GM12878 (cell line): ENCODE results near the gene PHF1. TPM values are rescaled to one million over a fixed set of nuclear protein-coding genes. Genes with fewer than 3 reads are reported as not detected.
A peak's percentile ranks its signal among the peaks of the same experiment; 100 is the strongest.

Experiments
- ATF7 ChIP-seq: fragments of 450-650 bp; IDR thresholded peaks from 2 replicates; pipeline ENCODE4 v1.6.1; 2016; ENCODE audit warnings: low read depth, mild to moderate bottlenecking
- CEBPZ ChIP-seq: fragments of 150-350 bp; IDR thresholded peaks from 2 replicates; pipeline ENCODE4 v1.6.1; 2016; ENCODE audit warnings: low read depth, low read length
- CREB1 ChIP-seq: IDR thresholded peaks from 2 replicates; pipeline ENCODE4 v1.6.1; 2012; ENCODE audit warnings: low read depth, mild to moderate bottlenecking, inconsistent platforms
- ESRRA ChIP-seq: IDR thresholded peaks from 2 replicates; pipeline ENCODE4 v1.6.1; 2012; ENCODE audit warnings: mild to moderate bottlenecking, low read length, improper control_type of control experiment
- EZH2 ChIP-seq: IDR thresholded peaks from 2 replicates; pipeline ENCODE4 v1.6.1; 2012; ENCODE audit warnings: low read depth, mild to moderate bottlenecking, control low read depth, inconsistent platforms, low read length, borderline replicate concordance; ENCODE audit not compliant: control insufficient read depth
- FOS ChIP-seq: IDR thresholded peaks from 3 replicates; pipeline ENCODE4 v1.6.1; 2011; ENCODE audit warnings: borderline replicate concordance; ENCODE audit not compliant: insufficient read length; ENCODE audit errors: extremely low read depth
- HSF1 ChIP-seq: fragments of 150-350 bp; IDR thresholded peaks from 2 replicates; pipeline ENCODE4 v1.6.1; 2014; ENCODE audit warnings: mild to moderate bottlenecking, low read depth, low read length
- KLF5 ChIP-seq: fragments of 450-650 bp; IDR thresholded peaks from 2 replicates; pipeline ENCODE4 v1.6.1; 2014; ENCODE audit warnings: mild to moderate bottlenecking; ENCODE audit not compliant: partially characterized antibody
- NFYB ChIP-seq: IDR thresholded peaks from 2 replicates; pipeline ENCODE4 v1.6.1; 2011; ENCODE audit warnings: low read depth, mild to moderate bottlenecking, low read length, improper control_type of control experiment, moderate library complexity; ENCODE audit not compliant: insufficient read depth
- NKRF ChIP-seq: fragments of 450-650 bp; conservative IDR thresholded peaks from 2 replicates; pipeline ENCODE4 v1.6.1; 2017; ENCODE audit warnings: mild to moderate bottlenecking, moderate library complexity
- PAX8 ChIP-seq: fragments of 450-650 bp; IDR thresholded peaks from 2 replicates; pipeline ENCODE4 v1.6.1; 2017; ENCODE audit warnings: mild to moderate bottlenecking, moderate library complexity
- PML ChIP-seq: IDR thresholded peaks from 2 replicates; pipeline ENCODE4 v1.6.1; 2012; ENCODE audit warnings: low read length, inconsistent platforms
- POLR2A ChIP-seq: IDR thresholded peaks from 2 replicates; pipeline ENCODE4 v1.6.1; 2011; ENCODE audit warnings: low read depth, mild to moderate bottlenecking, low read length
- POU2F2 ChIP-seq: IDR thresholded peaks from 3 replicates; pipeline ENCODE4 v1.6.1; 2011; ENCODE audit warnings: low read depth, mild to moderate bottlenecking, low read length, borderline replicate concordance
- RELA ChIP-seq: fragments of 450-650 bp; IDR thresholded peaks from 2 replicates; pipeline ENCODE4 v1.8.0; 2014; ENCODE audit warnings: borderline replicate concordance; ENCODE audit not compliant: partially characterized antibody
- SIN3A ChIP-seq: IDR thresholded peaks from 2 replicates; pipeline ENCODE4 v1.6.1; 2012; ENCODE audit warnings: low read depth, low read length, improper control_type of control experiment
- STAT3 ChIP-seq: IDR thresholded peaks from 2 replicates; pipeline ENCODE4 v1.6.1; 2011; ENCODE audit warnings: low read depth, low read length, improper control_type of control experiment
- TCF7 ChIP-seq: IDR thresholded peaks from 2 replicates; pipeline ENCODE4 v1.6.1; 2014; ENCODE audit warnings: antibody characterized with exemption, borderline replicate concordance
- YBX1 ChIP-seq: fragments of 450-650 bp; IDR thresholded peaks from 2 replicates; pipeline ENCODE4 v1.6.1; 2016; ENCODE audit warnings: antibody characterized with exemption
- ZNF217 ChIP-seq: fragments of 450-650 bp; IDR thresholded peaks from 2 replicates; pipeline ENCODE4 v1.6.1; 2017; ENCODE audit warnings: antibody characterized with exemption, mild to moderate bottlenecking
- polyA plus RNA-seq, 11 experiments: library from polyadenylated mRNA; depleted of rRNA in 4 of 11; unstranded in 6 of 11; stranded (reverse) in 5 of 11; fragments of >200 nt; fragmentation: Nextera tagmentation in 4 of 11; fragmentation: Illumina TruSeq in 1 of 11; extraction: Ambion mirVana in 4 of 11; extraction: Trizol in 1 of 11; gene quantifications; 1 replicate in 1 of 11; 2 replicates in 10 of 11; pipeline versions ENCODE4 v1.2.1 to v1.2.3, GENCODE V29; 2011 to 2016; ENCODE audit warnings: inconsistent platforms in 2 of 11, missing spikeins in 2 of 11, low read depth in 1 of 11
- total RNA-seq, 4 experiments: library from RNA; depleted of rRNA in 3 of 4; stranded (reverse); fragments of >200 nt in 3 of 4; fragmentation: Illumina TruSeq in 1 of 4; extraction: Trizol in 1 of 4; gene quantifications; 2 replicates each; pipeline versions ENCODE4 v1.2.1 to v1.2.3, GENCODE V29; 2013 to 2021
- TF ChIP-seq, protein P1 (sequence below): fragments of 450-650 bp; IDR thresholded peaks from 2 replicates; pipeline ENCODE4 v1.6.1; 2017; ENCODE audit warnings: antibody characterized with exemption, mild to moderate bottlenecking, moderate library complexity

Gene PHF1
- total and polyA plus RNA-seq, 10 of the 15 experiments (the other 5 are each of a cell fraction or from before 2014, with no cell fraction given), result 1.3 to 17.8 (median 6.2) TPM

DNA sequence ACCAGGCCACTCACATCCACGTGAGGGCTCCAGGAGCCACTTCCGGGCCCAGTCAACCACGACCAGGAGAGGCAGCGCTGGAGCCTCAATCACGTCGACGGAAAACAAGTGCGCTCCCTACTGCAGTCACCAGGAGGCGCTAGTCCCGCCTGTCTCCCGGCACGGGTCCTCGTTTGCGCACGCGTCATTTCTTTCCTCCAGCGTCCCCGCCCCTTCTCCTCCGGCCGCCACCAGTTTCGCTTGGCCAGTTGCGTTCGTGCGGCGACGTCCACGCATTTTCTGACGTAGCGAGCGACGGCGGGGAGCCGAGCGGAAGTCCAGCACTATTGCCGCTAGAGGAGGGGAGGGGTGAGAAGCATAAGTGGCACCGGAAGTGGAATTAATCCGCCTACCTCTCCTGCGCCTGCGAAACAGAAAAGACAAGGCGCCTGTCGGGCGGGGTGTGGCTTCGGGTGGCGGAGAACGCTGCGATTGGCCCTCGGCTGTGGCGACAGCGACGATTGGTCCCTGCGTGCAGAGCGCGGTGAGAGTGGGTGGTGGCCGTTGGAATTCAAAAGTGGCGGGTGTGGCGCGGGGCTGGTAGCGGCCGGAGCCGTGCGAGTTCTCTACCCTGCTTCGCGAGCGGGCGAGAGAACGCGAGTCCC is 19.4 kb upstream of the PHF1 start, which contains the start of gene KIFC1 (continued):
- TF ChIP-seq PML (no peak), ZNF217 (no peak), PAX8 (no peak), POLR2A (peak; percentile 90), POU2F2 (0 out of 3 replicates have a peak, but pooled peaks have one; percentile 30), CREB1 (peak; percentile 97), STAT3 (no peak), RELA (peak; percentile 81), NFYB (peak; percentile 91; the same call in 1 of the 2 replicates), FOS (peak; percentile 35), KLF5 (no peak), TCF7 (no peak), YBX1 (no peak), ESRRA (no peak), CEBPZ (no peak), HSF1 (0 out of 2 replicates have a peak, but pooled peaks have one; percentile 12), NKRF (peak; percentile 100; the same call in 1 of the 2 replicates), SIN3A (peak; percentile 99), ATF7 (peak; percentile 83), EZH2 (no peak)
- TF ChIP-seq, protein P1, sequence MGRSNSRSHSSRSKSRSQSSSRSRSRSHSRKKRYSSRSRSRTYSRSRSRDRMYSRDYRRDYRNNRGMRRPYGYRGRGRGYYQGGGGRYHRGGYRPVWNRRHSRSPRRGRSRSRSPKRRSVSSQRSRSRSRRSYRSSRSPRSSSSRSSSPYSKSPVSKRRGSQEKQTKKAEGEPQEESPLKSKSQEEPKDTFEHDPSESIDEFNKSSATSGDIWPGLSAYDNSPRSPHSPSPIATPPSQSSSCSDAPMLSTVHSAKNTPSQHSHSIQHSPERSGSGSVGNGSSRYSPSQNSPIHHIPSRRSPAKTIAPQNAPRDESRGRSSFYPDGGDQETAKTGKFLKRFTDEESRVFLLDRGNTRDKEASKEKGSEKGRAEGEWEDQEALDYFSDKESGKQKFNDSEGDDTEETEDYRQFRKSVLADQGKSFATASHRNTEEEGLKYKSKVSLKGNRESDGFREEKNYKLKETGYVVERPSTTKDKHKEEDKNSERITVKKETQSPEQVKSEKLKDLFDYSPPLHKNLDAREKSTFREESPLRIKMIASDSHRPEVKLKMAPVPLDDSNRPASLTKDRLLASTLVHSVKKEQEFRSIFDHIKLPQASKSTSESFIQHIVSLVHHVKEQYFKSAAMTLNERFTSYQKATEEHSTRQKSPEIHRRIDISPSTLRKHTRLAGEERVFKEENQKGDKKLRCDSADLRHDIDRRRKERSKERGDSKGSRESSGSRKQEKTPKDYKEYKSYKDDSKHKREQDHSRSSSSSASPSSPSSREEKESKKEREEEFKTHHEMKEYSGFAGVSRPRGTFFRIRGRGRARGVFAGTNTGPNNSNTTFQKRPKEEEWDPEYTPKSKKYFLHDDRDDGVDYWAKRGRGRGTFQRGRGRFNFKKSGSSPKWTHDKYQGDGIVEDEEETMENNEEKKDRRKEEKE, result no peak
